ENCODE results near the gene HIGD1B. TPM values are rescaled to one million over a fixed set of nuclear protein-coding genes. Genes with fewer than 3 reads are reported as not detected.

The HIGD1B gene
- total and polyA plus RNA-seq, 9 of the 15 experiments (the other 6 are each of a cell fraction or from before 2014, with no cell fraction given), result not detected

- Histone ChIP-seq H3K4me1 (replicated peaks in 1 of 2; ENCODE audit: control insufficient read depth in 2 of 2, insufficient read depth in 2 of 2, low read length in 2 of 2) (peaks cover 0 to 15% of the 10 kb centered on the region in 2 experiments; a peak in 4 of 5 replicates), H3K27ac (ENCODE audit: extremely low read depth, low read depth, low read length) (no peak overlapping the region), H3K79me2 (ENCODE audit: control insufficient read depth, insufficient read depth, low read length) (no peaks in the 10 kb centered on the region), H3K27me3 (ENCODE audit: control insufficient read depth in 2 of 2, insufficient read depth in 2 of 2, low read length in 2 of 2) (peaks cover 23 to 55% of the 10 kb centered on the region in 2 experiments), H4K20me1 (replicated peaks; ENCODE audit: control insufficient read depth, insufficient read depth, low read length) (0 out of 2 replicates have a peak, but pooled peaks cover 4% of the 10 kb centered on the region), H3K9me1 (ENCODE audit: control insufficient read depth, insufficient read depth, low read length) (no peaks in the 10 kb centered on the region), H2AFZ (ENCODE audit: low read depth, low read length) (no peak overlapping the region), H3K4me3 (no peak overlapping the region), H3K4me2 (ENCODE audit: insufficient read depth, low read length) (no peak overlapping the region), H3K9ac (ENCODE audit: insufficient read depth in 1 of 2, low read depth in 2 of 2, low read length in 2 of 2) (no peak overlapping the region), H3K9me3 (replicated peaks; ENCODE audit: control insufficient read depth, insufficient read depth, low read depth, low read length) (no peaks in the 10 kb centered on the region), H3K36me3 (ENCODE audit: control insufficient read depth, insufficient read depth, low read length) (no peaks in the 10 kb centered on the region)
- CTCF ChIA-PET (ENCODE audit: low intra/inter-chr PET ratio), result interaction anchor here (0.9 kb wide), 1 partner anchor 53 kb away, joined by 4 read pairs; no protein-coding TSS in a partner anchor
- ATAC-seq, result no peak; the same call in 2 of the 3 replicates
- BruUV-seq (replicated peaks), result no TSS peak
- in situ Hi-C loops (cut with MboI) (no loop called here), intact Hi-C loops (cut with micrococcal nuclease) (no loop called here)
- TF ChIP-seq KDM1A (IDR thresholded peaks at IDR 0.05), result peak; percentile 49; a peak in 3 of 4 replicates
- no peak for TF ChIP-seq SMARCA4 (IDR thresholded peaks at IDR 0.05)
- no peak for TF ChIP-seq IRF2 (CRISPR knock-in tag; IDR thresholded peaks at IDR 0.05)
- POLR2A ChIA-PET, result interaction anchor here (1.2 kb wide), 1 partner anchor 52 kb away, joined by 3 read pairs; no protein-coding TSS in a partner anchor
- peak in 1 of 4 experiments; percentile 12 for DNase-seq (ENCODE audit: extremely low read depth in 1 of 4, low spot score in 3 of 4)
- 11% methylated on average over 12 of the region's 12 CpGs for WGBS (ENCODE audit: insufficient coverage, low coverage, missing lambda C conversion rate)
- no peak for FAIRE-seq
These were observed 16.3 kb upstream of the HIGD1B start for GRCh38 chr17:44831371-44831770.

- no peak overlapping the region for H3K27ac ChIP-seq (ENCODE audit: extremely low read depth, low read depth, low read length)
- in situ Hi-C loops (cut with MboI), result no loop called here
- no peaks in the 10 kb centered on the region for H3K9me3 ChIP-seq (replicated peaks; ENCODE audit: control insufficient read depth, insufficient read depth, low read depth, low read length)
- 0 out of 2 replicates have a peak, but pooled peaks cover 4% of the 10 kb centered on the region for H4K20me1 ChIP-seq (replicated peaks; ENCODE audit: control insufficient read depth, insufficient read depth, low read length)
- FAIRE-seq (no peak), ATAC-seq (no peak), DNase-seq (ENCODE audit: extremely low read depth in 1 of 4, low spot score in 3 of 4) (no peak)
- CTCF ChIA-PET (ENCODE audit: low intra/inter-chr PET ratio), result no interaction called here
- no peaks in the 10 kb centered on the region for H3K79me2 ChIP-seq (ENCODE audit: control insufficient read depth, insufficient read depth, low read length)
- H3K36me3 ChIP-seq (ENCODE audit: control insufficient read depth, insufficient read depth, low read length), result no peaks in the 10 kb centered on the region
- intact Hi-C loops (cut with micrococcal nuclease), result no loop called here
- POLR2A ChIA-PET, result interaction anchor here (1.2 kb wide), 1 partner anchor 53 kb away, joined by 3 read pairs; no protein-coding TSS in a partner anchor
- no peak overlapping the region for H2AFZ ChIP-seq (ENCODE audit: low read depth, low read length)
- no peaks in the 10 kb centered on the region for H3K9me1 ChIP-seq (ENCODE audit: control insufficient read depth, insufficient read depth, low read length)
- H3K9ac ChIP-seq (ENCODE audit: insufficient read depth in 1 of 2, low read depth in 2 of 2, low read length in 2 of 2), result no peak overlapping the region
- no peak overlapping the region for H3K4me2 ChIP-seq (ENCODE audit: insufficient read depth, low read length)
- H3K27me3 ChIP-seq (ENCODE audit: control insufficient read depth in 2 of 2, insufficient read depth in 2 of 2, low read length in 2 of 2), result peaks cover 23 to 45% of the 10 kb centered on the region in 2 experiments
- peaks cover 0 to 15% of the 10 kb centered on the region in 2 experiments; a peak in 4 of 5 replicates for H3K4me1 ChIP-seq (replicated peaks in 1 of 2; ENCODE audit: control insufficient read depth in 2 of 2, insufficient read depth in 2 of 2, low read length in 2 of 2)
- no TSS peak for BruUV-seq (replicated peaks)
- H3K4me3 ChIP-seq, result no peak overlapping the region
- WGBS (ENCODE audit: insufficient coverage, low coverage, missing lambda C conversion rate), result 9% methylated on average over 5 of the region's 5 CpGs
- no peak for TF ChIP-seq TCFL5 (CRISPR knock-in tag; conservative IDR thresholded peaks at IDR 0.05)
- no peak for TF ChIP-seq MYBL2 (IDR thresholded peaks at IDR 0.05; ENCODE audit: low read depth)
- TF ChIP-seq MYBL2 (CRISPR knock-in tag; IDR thresholded peaks at IDR 0.05; ENCODE audit: borderline replicate concordance), result no peak
- no peak for TF ChIP-seq NFATC3 (IDR thresholded peaks at IDR 0.05)
- no peak for TF ChIP-seq ZNF316 (IDR thresholded peaks at IDR 0.05)
- no peak for TF ChIP-seq DEAF1 (CRISPR knock-in tag; IDR thresholded peaks at IDR 0.05)
- no peak for TF ChIP-seq HMGXB4 (CRISPR knock-in tag; IDR thresholded peaks at IDR 0.05)
- TF ChIP-seq BRCA1 (IDR thresholded peaks at IDR 0.05), result no peak
- no peak for TF ChIP-seq BRCA1 (CRISPR knock-in tag; IDR thresholded peaks at IDR 0.05)
- TF ChIP-seq NUFIP1 (IDR thresholded peaks at IDR 0.05; ENCODE audit: partially characterized antibody), result no peak
- TF ChIP-seq HMG20B (CRISPR knock-in tag; IDR thresholded peaks at IDR 0.05), result no peak
- no peak for TF ChIP-seq HLTF (IDR thresholded peaks at IDR 0.05)
These were observed 14.9 kb upstream of the HIGD1B start for GRCh38 chr17:44832805-44833204.

All from K562 (cell line).